Tibial artery (tissue), 4 donors: ENCODE measurements around the gene IGHMBP2.
A peak's percentile ranks its signal among the peaks of the same experiment; 100 is the strongest.
"Not testable (repeated sequence)": the region's sequence is repeated elsewhere in the genome, so short reads cannot be mapped to it uniquely, and the experiment has no call there.

ENCODE experiments used
- DNase-seq, 2 donors: peaks; one replicate each; pipeline ENCODE4 v3.0.0-alpha.2; 2019
- H3K27ac ChIP-seq, 2 donors: fragments of 200-600 bp; sonication (generic) in 1 of 2; 1 replicate in 1 of 2; 2 replicates in 1 of 2; pipeline ENCODE4 v1.5.1; 2018 to 2019; ENCODE audit warnings: mild to moderate bottlenecking in 1 of 2
- H3K27me3 ChIP-seq, 2 donors: fragments of 200-600 bp; sonication (generic) in 1 of 2; one replicate each; pipeline versions ENCODE4 v1.5.1 to v1.6.0; 2016 to 2019
- H3K36me3 ChIP-seq, 3 donors: fragments of 200-600 bp; sonication (generic) in 2 of 3; one replicate each; pipeline ENCODE4 v1.5.1; 2016 to 2019; ENCODE audit warnings: mild to moderate bottlenecking in 2 of 3
- H3K4me1 ChIP-seq, 4 donors: fragments of 200-600 bp; sonication (generic) in 2 of 4; 1 replicate in 3 of 4; 2 replicates in 1 of 4; pipeline ENCODE4 v1.5.1; 2016 to 2019
- H3K4me3 ChIP-seq, 2 donors: fragments of 200-600 bp; sonication (generic) in 1 of 2; 1 replicate in 1 of 2; 2 replicates in 1 of 2; pipeline ENCODE4 v1.5.1; 2018 to 2019; ENCODE audit warnings: mild to moderate bottlenecking in 2 of 2
- H3K9me3 ChIP-seq, 3 donors: fragments of 200-600 bp; sonication (generic) in 1 of 3; one replicate each; pipeline ENCODE4 v1.5.1; 2016 to 2019
- intact Hi-C: fragments of 100-400 bp; cut with DNase I; formaldehyde crosslinking; loops from one replicate; pipeline ENCODE4 v1.15.0; 2023; ENCODE audit warnings: low total_unique reads
- TF ChIP-seq, protein P1 (sequence below), 2 experiments: fragments of 200-600 bp in 1 of 2; fragments of 450-650 bp in 1 of 2; IDR thresholded peaks; one replicate each; pipeline ENCODE4 v1.5.1; 2017 to 2019; ENCODE audit warnings: antibody characterized with exemption in 2 of 2, mild to moderate bottlenecking in 1 of 2, moderate library complexity in 1 of 2

Gene IGHMBP2

DNA sequence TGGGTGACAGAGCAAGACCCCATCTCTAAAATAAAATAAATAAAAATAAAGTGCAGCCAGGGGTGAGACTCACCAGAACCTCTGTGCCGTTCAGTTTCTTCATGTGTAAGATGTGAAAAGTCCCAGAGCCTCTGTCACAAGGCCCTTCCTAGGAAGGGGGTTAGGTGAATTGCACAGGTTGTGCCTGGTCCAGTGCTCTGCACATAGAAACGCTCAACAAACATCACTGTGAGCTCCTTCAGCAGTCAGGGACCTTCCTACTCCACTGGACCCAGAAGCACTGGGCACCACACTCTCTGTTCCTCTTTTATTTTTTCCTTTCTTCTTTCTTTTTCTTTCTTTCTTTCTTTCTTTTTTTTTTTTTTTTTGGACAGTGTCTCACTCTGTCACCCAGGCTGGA is 22.4 kb upstream of the IGHMBP2 start:
- H3K4me3 ChIP-seq: no peak overlapping the region
- H3K27ac ChIP-seq: no peak overlapping the region
- TF ChIP-seq, protein P1, sequence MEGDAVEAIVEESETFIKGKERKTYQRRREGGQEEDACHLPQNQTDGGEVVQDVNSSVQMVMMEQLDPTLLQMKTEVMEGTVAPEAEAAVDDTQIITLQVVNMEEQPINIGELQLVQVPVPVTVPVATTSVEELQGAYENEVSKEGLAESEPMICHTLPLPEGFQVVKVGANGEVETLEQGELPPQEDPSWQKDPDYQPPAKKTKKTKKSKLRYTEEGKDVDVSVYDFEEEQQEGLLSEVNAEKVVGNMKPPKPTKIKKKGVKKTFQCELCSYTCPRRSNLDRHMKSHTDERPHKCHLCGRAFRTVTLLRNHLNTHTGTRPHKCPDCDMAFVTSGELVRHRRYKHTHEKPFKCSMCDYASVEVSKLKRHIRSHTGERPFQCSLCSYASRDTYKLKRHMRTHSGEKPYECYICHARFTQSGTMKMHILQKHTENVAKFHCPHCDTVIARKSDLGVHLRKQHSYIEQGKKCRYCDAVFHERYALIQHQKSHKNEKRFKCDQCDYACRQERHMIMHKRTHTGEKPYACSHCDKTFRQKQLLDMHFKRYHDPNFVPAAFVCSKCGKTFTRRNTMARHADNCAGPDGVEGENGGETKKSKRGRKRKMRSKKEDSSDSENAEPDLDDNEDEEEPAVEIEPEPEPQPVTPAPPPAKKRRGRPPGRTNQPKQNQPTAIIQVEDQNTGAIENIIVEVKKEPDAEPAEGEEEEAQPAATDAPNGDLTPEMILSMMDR (IDR thresholded peaks at IDR 0.05): no peak
- H3K27me3 ChIP-seq: no peaks in the 10 kb centered on the region
- no peaks in the 10 kb centered on the region for H3K9me3 ChIP-seq
- H3K36me3 ChIP-seq: peaks cover 0 to 4% (median 0%) of the 10 kb centered on the region in 3 donors
- H3K4me1 ChIP-seq: peaks cover 0 to 5% (median 0%) of the 10 kb centered on the region in 4 donors
- intact Hi-C loops: no loop called here
- no peak for DNase-seq

GRCh38 chr11:68882391-68882790 is 21.3 kb upstream of the IGHMBP2 start:
- Histone ChIP-seq H3K27me3 (no peaks in the 10 kb centered on the region), H3K4me1 (peaks cover 0 to 5% (median 0%) of the 10 kb centered on the region in 4 donors), H3K36me3 (peaks cover 0 to 4% (median 0%) of the 10 kb centered on the region in 3 donors), H3K27ac (no peak overlapping the region), H3K9me3 (no peaks in the 10 kb centered on the region), H3K4me3 (no peak overlapping the region)
- intact Hi-C loops: no loop called here
- TF ChIP-seq, protein P1 (IDR thresholded peaks at IDR 0.05): no peak
- DNase-seq: no peak

- H3K9me3 ChIP-seq, DNase-seq, H3K27ac ChIP-seq, H3K36me3 ChIP-seq, H3K4me3 ChIP-seq, intact Hi-C loops, H3K4me1 ChIP-seq, H3K27me3 ChIP-seq: not testable (repeated sequence)
These were observed 18.9 kb upstream of the IGHMBP2 start for GRCh38 chr11:68884827-68885226.

- TF ChIP-seq, protein P1 (IDR thresholded peaks at IDR 0.05): peak; percentile 42 to 62
- no peak overlapping the region for H3K4me3 ChIP-seq
- peak overlapping the region; percentile 78 to 89 for H3K27ac ChIP-seq
- peak; percentile 43 to 83 for DNase-seq
- peaks cover 5 to 34% (median 21%) of the 10 kb centered on the region in 4 donors for H3K4me1 ChIP-seq
- no peaks in the 10 kb centered on the region for H3K9me3 ChIP-seq
- intact Hi-C loops: loop anchor here (5.0 kb wide), 1 partner anchor 48 kb away; the partner anchor contains the start of gene CPT1A
- peaks cover 26 to 54% (median 26%) of the 10 kb centered on the region in 3 donors for H3K36me3 ChIP-seq
- H3K27me3 ChIP-seq: no peaks in the 10 kb centered on the region
These were observed 13.7 kb upstream of the IGHMBP2 start for GRCh38 chr11:68889948-68890446.

DNA sequence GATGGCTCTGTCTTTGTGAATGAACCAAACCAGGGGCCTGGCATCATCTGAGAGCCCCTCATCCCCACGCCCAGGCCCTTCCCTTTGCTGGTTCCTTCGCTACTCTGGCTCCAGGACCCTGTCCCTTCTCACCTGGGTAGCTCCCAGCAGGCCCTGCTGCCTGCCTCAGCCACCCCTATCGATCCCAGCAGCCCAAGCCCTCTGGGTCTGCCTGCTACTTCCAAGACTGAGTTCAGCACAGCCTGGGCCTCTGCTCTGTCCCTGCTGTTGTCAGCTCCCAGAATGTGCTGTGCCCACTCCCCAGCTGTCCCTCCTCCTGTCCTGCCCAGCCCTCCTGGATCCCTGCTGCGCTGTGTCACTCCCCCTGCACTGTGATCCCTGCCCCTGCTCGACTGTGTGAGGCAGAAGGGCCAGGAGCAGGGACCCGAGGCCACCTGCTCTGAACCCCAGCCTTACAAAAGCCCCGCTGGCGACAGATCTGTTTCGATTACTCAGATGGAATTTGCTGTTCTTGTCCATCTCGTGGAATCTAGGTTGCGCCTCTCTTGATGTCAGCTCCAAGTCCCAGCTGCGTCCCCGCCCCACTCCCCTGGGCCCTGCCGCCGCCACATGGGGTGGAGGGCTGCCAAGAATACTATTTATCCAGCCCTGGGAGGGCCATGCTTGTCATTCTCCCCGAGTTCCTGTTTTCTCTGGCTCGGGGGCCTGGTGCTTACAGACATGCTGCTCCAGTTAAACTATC is 13.0 kb upstream of the IGHMBP2 start:
- intact Hi-C loops: loop anchor here (5.0 kb wide), 1 partner anchor 48 kb away; the partner anchor contains the start of gene CPT1A
- Histone ChIP-seq H3K4me3 (peak overlapping the region; percentile 19 to 21), H3K4me1 (peaks cover 5 to 34% (median 21%) of the 10 kb centered on the region in 4 donors), H3K27ac (peak overlapping the region; percentile 78 to 89), H3K27me3 (no peaks in the 10 kb centered on the region), H3K36me3 (peaks cover 33 to 61% (median 33%) of the 10 kb centered on the region in 3 donors), H3K9me3 (no peaks in the 10 kb centered on the region)
- peak; percentile 92 to 97 for DNase-seq
- TF ChIP-seq, protein P1 (IDR thresholded peaks at IDR 0.05): no peak

DNA sequence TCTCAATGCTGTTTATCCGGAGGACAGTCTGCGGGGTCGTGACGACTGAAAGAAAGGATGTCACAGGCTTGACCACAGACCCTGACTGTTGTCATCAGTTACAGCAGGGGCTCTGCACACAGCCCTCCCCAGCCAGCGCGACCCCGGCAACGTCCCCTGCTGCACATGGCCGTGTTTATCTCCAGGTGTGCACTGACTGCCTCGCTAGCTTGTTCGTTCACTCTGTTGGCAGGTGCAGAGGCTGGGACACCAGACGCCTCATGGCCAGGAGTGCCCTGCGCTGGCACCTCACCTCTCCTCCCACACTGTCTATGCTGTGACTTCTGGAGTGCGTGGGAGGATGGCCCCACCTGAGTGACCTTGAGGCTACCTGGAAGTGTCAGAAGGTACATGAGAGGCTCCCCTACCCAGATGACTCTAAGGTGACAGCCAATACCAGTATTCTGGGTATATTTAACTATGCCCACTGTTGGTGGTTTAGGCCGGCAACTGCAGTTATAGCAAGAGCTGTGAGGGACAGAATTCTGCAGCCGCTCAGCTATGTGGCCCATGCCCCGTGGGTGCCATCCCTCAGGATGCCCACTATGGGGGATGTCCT is 12.2 kb upstream of the IGHMBP2 start:
- no peaks in the 10 kb centered on the region for H3K27me3 ChIP-seq
- intact Hi-C loops: loop anchor here (5.0 kb wide), 1 partner anchor 49 kb away; the partner anchor contains the start of gene CPT1A
- H3K9me3 ChIP-seq: no peaks in the 10 kb centered on the region
- TF ChIP-seq, protein P1 (IDR thresholded peaks at IDR 0.05): no peak
- peak overlapping the region; percentile 19 to 21 for H3K4me3 ChIP-seq
- H3K36me3 ChIP-seq: peaks cover 39 to 68% (median 41%) of the 10 kb centered on the region in 3 donors
- H3K27ac ChIP-seq: peak overlapping the region; percentile 78 to 89
- H3K4me1 ChIP-seq: peaks cover 5 to 29% (median 21%) of the 10 kb centered on the region in 4 donors
- DNase-seq: no peak
